Endodermal cell (in vitro differentiated cells): ENCODE measurements around the gene NR1H4. TPM values are rescaled to one million over a fixed set of nuclear protein-coding genes. Genes with fewer than 3 reads are reported as not detected.

Experiments
- DNase-seq: peaks from one replicate; pipeline ENCODE4 v3.0.0-alpha.2; 2017
- H3K27ac ChIP-seq: 2 replicates; pipeline ENCODE4 v1.5.1; 2013; ENCODE audit warnings: mild to moderate bottlenecking, low read depth, low read length, moderate library complexity
- H3K27me3 ChIP-seq: 2 replicates; pipeline ENCODE4 v1.6.1; 2013; ENCODE audit warnings: mild to moderate bottlenecking, low read length, moderate library complexity; ENCODE audit not compliant: insufficient read depth, control insufficient read depth, poor library complexity, severe bottlenecking
- H3K36me3 ChIP-seq: 2 replicates; pipeline ENCODE4 v1.7.0; 2013; ENCODE audit warnings: mild to moderate bottlenecking, low read length, moderate library complexity; ENCODE audit not compliant: control insufficient read depth, insufficient read depth
- H3K4me1 ChIP-seq: one replicate; pipeline ENCODE4 v1.7.0; 2013; ENCODE audit warnings: low read length; ENCODE audit not compliant: control insufficient read depth, insufficient read depth
- H3K4me3 ChIP-seq: 2 replicates; pipeline ENCODE4 v1.5.1; 2013; ENCODE audit warnings: mild to moderate bottlenecking, low read length, moderate library complexity
- H3K9ac ChIP-seq: 2 replicates; pipeline ENCODE4 v1.6.1; 2013; ENCODE audit warnings: mild to moderate bottlenecking, low read length, moderate library complexity; ENCODE audit not compliant: poor library complexity, severe bottlenecking; ENCODE audit errors: extremely low read depth
- H3K9me3 ChIP-seq: 2 replicates; pipeline ENCODE4 v1.6.1; 2013; ENCODE audit warnings: mild to moderate bottlenecking, low read length, moderate library complexity; ENCODE audit not compliant: control insufficient read depth
- H3K27ac Mint-ChIP-seq: 2 replicates; pipeline ENCODE4 v1.8.0; 2020; ENCODE audit warnings: mixed read lengths
- H3K27me3 Mint-ChIP-seq: 2 replicates; pipeline ENCODE4 v1.8.0; 2021; ENCODE audit warnings: mild to moderate bottlenecking, mixed read lengths; ENCODE audit not compliant: insufficient read depth
- H3K36me3 Mint-ChIP-seq: 2 replicates; pipeline ENCODE4 v1.8.0; 2020; ENCODE audit warnings: low read depth, mixed read lengths
- H3K4me1 Mint-ChIP-seq: 2 replicates; pipeline ENCODE4 v1.8.0; 2020; ENCODE audit warnings: mixed read lengths
- H3K4me3 Mint-ChIP-seq: 2 replicates; pipeline ENCODE4 v1.8.0; 2020; ENCODE audit warnings: mild to moderate bottlenecking, moderate library complexity, mixed read lengths
- H3K9me3 Mint-ChIP-seq: 2 replicates; pipeline ENCODE4 v1.8.0; 2020; ENCODE audit warnings: mild to moderate bottlenecking, mixed read lengths
- WGBS, 2 experiments: methylation state at CpG; one replicate each; pipeline versions ENCODE4 v1.1.5 to v1.1.7; 2013; ENCODE audit warnings: missing lambda C conversion rate in 2 of 2, mixed read lengths in 1 of 2; ENCODE audit not compliant: insufficient coverage in 1 of 2, insufficient read length in 1 of 2; 5-methylcytosine and 5-hydroxymethylcytosine counted together
- total RNA-seq, 2 donors: library from RNA; stranded (reverse); fragmentation: NEBNext Ultra II Directional in 1 of 2; extraction: Animal tissue kit (Norgen Biotek cat#: 25700) in 1 of 2; gene quantifications; 2 replicates in 1 of 2; 3 replicates in 1 of 2; pipeline ENCODE4 v1.2.1, GENCODE V29; 2021
- TF ChIP-seq, protein P1 (sequence below): fragments of 200-600 bp; sonication (generic); conservative IDR thresholded peaks from 2 replicates; pipeline ENCODE4 v1.5.0; 2021; ENCODE audit warnings: antibody characterized with exemption, mild to moderate bottlenecking

NR1H4 gene
- total RNA-seq, 2 donors from 2014 or later: not detected

GRCh38 chr12:100468126-100468525 lies 5.5 kb upstream of the NR1H4 start:
- Histone ChIP-seq H3K4me1 (peaks cover 15% of the 10 kb centered on the region), H3K27me3 (no peaks in the 10 kb centered on the region), H3K9me3 (no peaks in the 10 kb centered on the region), H3K27ac (no peak overlapping the region), H3K9ac (no peak overlapping the region), H3K36me3 (no peaks in the 10 kb centered on the region), H3K4me3 (no peak overlapping the region)
- TF ChIP-seq, protein P1, sequence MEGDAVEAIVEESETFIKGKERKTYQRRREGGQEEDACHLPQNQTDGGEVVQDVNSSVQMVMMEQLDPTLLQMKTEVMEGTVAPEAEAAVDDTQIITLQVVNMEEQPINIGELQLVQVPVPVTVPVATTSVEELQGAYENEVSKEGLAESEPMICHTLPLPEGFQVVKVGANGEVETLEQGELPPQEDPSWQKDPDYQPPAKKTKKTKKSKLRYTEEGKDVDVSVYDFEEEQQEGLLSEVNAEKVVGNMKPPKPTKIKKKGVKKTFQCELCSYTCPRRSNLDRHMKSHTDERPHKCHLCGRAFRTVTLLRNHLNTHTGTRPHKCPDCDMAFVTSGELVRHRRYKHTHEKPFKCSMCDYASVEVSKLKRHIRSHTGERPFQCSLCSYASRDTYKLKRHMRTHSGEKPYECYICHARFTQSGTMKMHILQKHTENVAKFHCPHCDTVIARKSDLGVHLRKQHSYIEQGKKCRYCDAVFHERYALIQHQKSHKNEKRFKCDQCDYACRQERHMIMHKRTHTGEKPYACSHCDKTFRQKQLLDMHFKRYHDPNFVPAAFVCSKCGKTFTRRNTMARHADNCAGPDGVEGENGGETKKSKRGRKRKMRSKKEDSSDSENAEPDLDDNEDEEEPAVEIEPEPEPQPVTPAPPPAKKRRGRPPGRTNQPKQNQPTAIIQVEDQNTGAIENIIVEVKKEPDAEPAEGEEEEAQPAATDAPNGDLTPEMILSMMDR: no peak
- Mint-ChIP-seq H3K36me3 (no peaks in the 10 kb centered on the region), H3K4me3 (no peak overlapping the region), H3K4me1 (peaks cover 56% of the 10 kb centered on the region), H3K27ac (no peak overlapping the region), H3K9me3 (no peaks in the 10 kb centered on the region), H3K27me3 (no peaks in the 10 kb centered on the region)
- no peak for DNase-seq

DNA sequence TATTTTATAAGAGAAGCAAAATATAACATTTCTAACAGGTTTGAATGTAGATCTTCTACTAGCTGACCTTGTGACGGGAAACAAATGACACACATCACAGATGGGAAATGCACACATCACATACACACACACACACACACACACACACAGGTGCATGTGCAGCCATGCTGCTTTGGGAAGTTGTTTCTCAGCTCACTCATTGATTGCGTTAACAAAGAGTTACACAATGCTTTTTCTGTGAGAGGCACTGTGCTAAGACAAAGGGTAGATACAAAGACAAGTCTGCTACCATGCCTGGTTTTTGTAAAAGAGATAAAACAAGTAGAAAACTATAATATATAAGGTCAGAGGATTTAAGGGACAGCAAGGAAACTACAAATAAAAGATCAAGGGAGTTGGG lies 1.3 kb upstream of the NR1H4 start:
- Mint-ChIP-seq H3K4me1 (peaks cover 51% of the 10 kb centered on the region), H3K27ac (no peak overlapping the region), H3K36me3 (no peaks in the 10 kb centered on the region), H3K27me3 (no peaks in the 10 kb centered on the region), H3K4me3 (no peak overlapping the region), H3K9me3 (no peaks in the 10 kb centered on the region)
- TF ChIP-seq, protein P1: no peak
- no peaks in the 10 kb centered on the region for H3K36me3 ChIP-seq
- H3K9me3 ChIP-seq: no peaks in the 10 kb centered on the region
- 93 to 100% methylated on average over 1 to 2 of the region's 2 CpGs for WGBS, 2 experiments
- peaks cover 22% of the 10 kb centered on the region for H3K4me1 ChIP-seq
- no peak for DNase-seq
- no peak overlapping the region for H3K4me3 ChIP-seq
- H3K27ac ChIP-seq: no peak overlapping the region
- H3K9ac ChIP-seq: no peak overlapping the region
- H3K27me3 ChIP-seq: no peaks in the 10 kb centered on the region

DNA sequence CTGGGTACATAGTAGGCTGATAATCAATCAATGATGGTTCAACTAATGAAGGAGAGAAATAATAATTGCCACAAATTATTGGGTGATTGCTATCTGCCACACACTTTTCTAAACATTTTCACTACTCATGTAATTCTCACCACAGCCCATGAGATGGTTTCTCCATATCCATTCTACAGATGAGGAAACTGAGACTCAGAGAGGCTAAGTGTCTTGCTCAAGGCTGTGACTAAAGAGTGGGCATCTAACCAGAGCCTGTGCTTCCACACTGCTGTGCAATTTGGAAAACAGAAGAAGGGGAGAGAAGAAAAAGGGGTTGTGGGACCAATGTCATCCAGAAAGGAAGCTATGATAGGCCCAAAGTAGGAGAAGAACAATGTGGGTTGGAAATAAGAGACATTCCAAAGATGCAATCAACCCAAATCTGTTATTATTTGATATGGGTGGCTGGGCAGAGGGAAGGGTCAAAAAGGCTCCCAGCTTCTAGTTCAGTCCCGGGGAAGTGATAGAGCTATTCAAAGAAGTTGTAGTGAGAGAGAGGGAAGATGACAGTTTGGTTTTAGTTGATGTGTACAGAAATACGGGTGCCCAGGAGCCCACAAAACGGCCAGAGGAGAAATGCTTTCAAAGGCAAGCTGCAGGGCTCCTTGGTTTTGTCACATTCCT lies 483 bp upstream of the NR1H4 start:
- Histone ChIP-seq H3K4me1 (peaks cover 21% of the 10 kb centered on the region), H3K9me3 (no peaks in the 10 kb centered on the region), H3K4me3 (no peak overlapping the region), H3K27ac (no peak overlapping the region), H3K9ac (no peak overlapping the region), H3K36me3 (no peaks in the 10 kb centered on the region), H3K27me3 (no peaks in the 10 kb centered on the region)
- no peak overlapping the region for H3K4me3 Mint-ChIP-seq
- 65 to 85% methylated on average over 2 to 3 of the region's 3 CpGs for WGBS, 2 experiments
- no peak for DNase-seq
- H3K9me3 Mint-ChIP-seq: no peaks in the 10 kb centered on the region
- TF ChIP-seq, protein P1: no peak
- peaks cover 54% of the 10 kb centered on the region for H3K4me1 Mint-ChIP-seq
- no peaks in the 10 kb centered on the region for H3K36me3 Mint-ChIP-seq
- no peaks in the 10 kb centered on the region for H3K27me3 Mint-ChIP-seq
- H3K27ac Mint-ChIP-seq: no peak overlapping the region
